ENCODE data around the gene SGPP1.

DNA sequence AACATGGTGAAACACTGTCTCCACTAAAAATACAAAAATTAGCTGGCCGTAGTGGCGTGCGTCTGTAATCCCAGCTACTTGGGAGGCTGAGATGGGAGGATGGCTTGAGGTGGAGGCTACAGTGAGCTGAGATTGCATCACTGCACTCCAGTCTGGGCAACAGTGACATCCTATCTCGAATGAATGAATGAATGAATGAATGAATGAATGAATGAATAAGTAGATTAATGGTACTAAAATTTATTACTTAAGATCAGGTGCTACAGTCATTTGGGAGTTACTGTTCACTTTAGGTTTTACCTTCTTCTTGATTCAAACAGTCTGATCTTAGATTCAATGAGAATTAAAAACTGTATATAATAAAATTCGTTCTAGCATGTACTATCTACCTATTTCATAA, 54.6 kb downstream of the SGPP1 start:
- TF ChIP-seq, protein P1, sequence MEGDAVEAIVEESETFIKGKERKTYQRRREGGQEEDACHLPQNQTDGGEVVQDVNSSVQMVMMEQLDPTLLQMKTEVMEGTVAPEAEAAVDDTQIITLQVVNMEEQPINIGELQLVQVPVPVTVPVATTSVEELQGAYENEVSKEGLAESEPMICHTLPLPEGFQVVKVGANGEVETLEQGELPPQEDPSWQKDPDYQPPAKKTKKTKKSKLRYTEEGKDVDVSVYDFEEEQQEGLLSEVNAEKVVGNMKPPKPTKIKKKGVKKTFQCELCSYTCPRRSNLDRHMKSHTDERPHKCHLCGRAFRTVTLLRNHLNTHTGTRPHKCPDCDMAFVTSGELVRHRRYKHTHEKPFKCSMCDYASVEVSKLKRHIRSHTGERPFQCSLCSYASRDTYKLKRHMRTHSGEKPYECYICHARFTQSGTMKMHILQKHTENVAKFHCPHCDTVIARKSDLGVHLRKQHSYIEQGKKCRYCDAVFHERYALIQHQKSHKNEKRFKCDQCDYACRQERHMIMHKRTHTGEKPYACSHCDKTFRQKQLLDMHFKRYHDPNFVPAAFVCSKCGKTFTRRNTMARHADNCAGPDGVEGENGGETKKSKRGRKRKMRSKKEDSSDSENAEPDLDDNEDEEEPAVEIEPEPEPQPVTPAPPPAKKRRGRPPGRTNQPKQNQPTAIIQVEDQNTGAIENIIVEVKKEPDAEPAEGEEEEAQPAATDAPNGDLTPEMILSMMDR (IDR thresholded peaks at IDR 0.05), result no peak
- TF ChIP-seq RCOR1 (IDR thresholded peaks at IDR 0.05; ENCODE audit: low read depth, low read length), result no peak

Measured in A549 (cell line).